ENCODE results near the gene SPACA4.
"Not testable (repeated sequence)": the region's sequence is repeated elsewhere in the genome, so short reads cannot be mapped to it uniquely, and the experiment has no call there.

GRCh38 chr19:48577908-48578307 lies 28.6 kb upstream of the SPACA4 start:
- TF ChIP-seq YY1 (IDR thresholded peaks at IDR 0.05; ENCODE audit: insufficient read depth, insufficient read length); ZNF274 (IDR thresholded peaks at IDR 0.05; ENCODE audit: low read depth, low read length); SUZ12 (IDR thresholded peaks at IDR 0.05; ENCODE audit: extremely low read depth, insufficient read depth, insufficient read length): not testable (repeated sequence)

Data from NT2/D1 (cell line).